HepG2 (cell line): ENCODE results near the gene RNF168. TPM values are rescaled to one million over a fixed set of nuclear protein-coding genes. Genes with fewer than 3 reads are reported as not detected.

Experiments used
- GTF2F1 ChIP-seq: fragments of 150-350 bp; IDR thresholded peaks from 2 replicates; pipeline ENCODE4 v1.6.1; 2014; ENCODE audit warnings: low read length
- IKZF1 ChIP-seq: fragments of 450-650 bp; IDR thresholded peaks from 2 replicates; pipeline ENCODE4 v1.7.1; 2016
- NFIB ChIP-seq: sonication (generic); formaldehyde crosslinking; IDR thresholded peaks from 2 replicates; pipeline ENCODE4 v1.9.0; 2021; ENCODE audit warnings: missing genetic modification reagents, mild to moderate bottlenecking, borderline replicate concordance
- U2AF2 ChIP-seq: fragments of 200-400 bp; formaldehyde crosslinking; IDR thresholded peaks from 2 replicates; pipeline ENCODE4 v1.6.1; 2017; ENCODE audit warnings: low read depth, mild to moderate bottlenecking, low read length
- ZNF616 ChIP-seq: sonication (generic); formaldehyde crosslinking; IDR thresholded peaks from 2 replicates; pipeline ENCODE4 v1.5.0; 2020; ENCODE audit warnings: low read depth, mild to moderate bottlenecking, missing genetic modification reagents
- polyA plus RNA-seq, 8 experiments: library from polyadenylated mRNA; depleted of rRNA in 3 of 8; stranded (reverse) in 7 of 8; unstranded in 1 of 8; fragments of >200 nt; fragmentation: Illumina TruSeq in 4 of 8; extraction: Trizol in 4 of 8; gene quantifications; 2 replicates each; pipeline versions ENCODE4 v1.2.1 to v1.2.3, GENCODE V29; 2011 to 2016; ENCODE audit warnings: low read depth in 4 of 8, missing spikeins in 1 of 8, mixed read lengths in 1 of 8; ENCODE audit not compliant: insufficient read depth in 1 of 8
- total RNA-seq, 5 experiments: library from RNA; depleted of rRNA; stranded (reverse); fragments of >200 nt; fragmentation: Illumina TruSeq; extraction: Trizol; gene quantifications; 2 replicates each; pipeline ENCODE4 v1.2.3, GENCODE V29; 2016; ENCODE audit warnings: low read depth in 1 of 5
- TF ChIP-seq, protein P1 (sequence below): sonication (generic); formaldehyde crosslinking; IDR thresholded peaks from 2 replicates; pipeline ENCODE4 v1.4.0; 2020; ENCODE audit warnings: mild to moderate bottlenecking, missing genetic modification reagents, borderline replicate concordance
- TF ChIP-seq, protein P2 (sequence below): sonication (generic); formaldehyde crosslinking; IDR thresholded peaks from 2 replicates; pipeline ENCODE4 v1.5.0; 2020; ENCODE audit warnings: mild to moderate bottlenecking, missing genetic modification reagents
- TF ChIP-seq, protein P3 (sequence below): sonication (generic); formaldehyde crosslinking; conservative IDR thresholded peaks from 2 replicates; pipeline ENCODE4 v1.5.0; 2020; ENCODE audit warnings: missing genetic modification reagents
- TF ChIP-seq, protein P4 (sequence below): sonication (generic); formaldehyde crosslinking; IDR thresholded peaks from 2 replicates; pipeline ENCODE4 v1.4.0; 2020; ENCODE audit warnings: missing genetic modification reagents, low read depth, mild to moderate bottlenecking, borderline replicate concordance
- TF ChIP-seq, protein P5 (sequence below): IDR thresholded peaks from 2 replicates; pipeline ENCODE4 v1.6.1; 2016; ENCODE audit warnings: mild to moderate bottlenecking
- TF ChIP-seq, protein P6 (sequence below): sonication (generic); formaldehyde crosslinking; IDR thresholded peaks from 2 replicates; pipeline ENCODE4 v1.4.0; 2020; ENCODE audit warnings: missing genetic modification reagents, borderline replicate concordance

The RNF168 gene
- total and polyA plus RNA-seq, 2 of the 13 experiments (the other 11 are each of a cell fraction or from before 2014, with no cell fraction given) = 3.7 to 22.9 TPM

DNA sequence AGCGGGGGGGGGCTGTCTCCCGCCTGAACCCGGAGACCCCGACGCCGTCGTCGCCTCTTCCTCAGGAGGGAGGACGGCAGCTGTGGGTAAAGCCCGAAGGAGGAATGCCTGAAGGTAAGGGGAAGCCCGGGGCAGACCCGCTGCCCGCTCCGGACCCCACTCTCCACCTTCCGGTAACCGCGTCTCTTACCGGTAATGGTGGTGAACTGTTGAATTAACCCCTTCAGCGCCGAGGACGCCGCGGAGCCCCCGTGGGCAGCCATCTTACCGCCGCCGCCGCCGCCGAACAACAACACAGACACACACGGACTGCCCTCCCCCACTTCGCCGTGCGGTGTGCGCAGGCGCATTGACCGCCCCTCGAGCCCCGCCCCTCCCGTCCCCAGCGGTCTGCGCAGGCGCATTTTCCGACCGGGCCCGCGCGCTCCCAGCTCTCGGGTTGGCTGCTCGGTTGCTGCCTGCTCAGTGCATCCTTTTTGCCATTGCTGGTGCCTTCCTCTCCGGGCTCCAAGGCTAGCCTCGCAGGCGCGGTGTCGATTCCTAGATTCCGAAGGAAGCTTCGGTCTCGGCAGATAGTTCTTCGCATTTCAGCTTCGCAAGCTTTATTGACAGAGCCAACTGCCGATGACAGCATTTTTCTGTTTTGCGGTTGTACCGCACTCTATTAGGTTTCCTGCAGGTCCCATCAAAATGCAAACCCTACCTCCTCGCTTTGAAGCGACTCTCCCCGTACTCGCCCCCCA lies 71.3 kb downstream of the RNF168 start, which contains the start of gene UBXN7 (continued):
- TF ChIP-seq, protein P1, sequence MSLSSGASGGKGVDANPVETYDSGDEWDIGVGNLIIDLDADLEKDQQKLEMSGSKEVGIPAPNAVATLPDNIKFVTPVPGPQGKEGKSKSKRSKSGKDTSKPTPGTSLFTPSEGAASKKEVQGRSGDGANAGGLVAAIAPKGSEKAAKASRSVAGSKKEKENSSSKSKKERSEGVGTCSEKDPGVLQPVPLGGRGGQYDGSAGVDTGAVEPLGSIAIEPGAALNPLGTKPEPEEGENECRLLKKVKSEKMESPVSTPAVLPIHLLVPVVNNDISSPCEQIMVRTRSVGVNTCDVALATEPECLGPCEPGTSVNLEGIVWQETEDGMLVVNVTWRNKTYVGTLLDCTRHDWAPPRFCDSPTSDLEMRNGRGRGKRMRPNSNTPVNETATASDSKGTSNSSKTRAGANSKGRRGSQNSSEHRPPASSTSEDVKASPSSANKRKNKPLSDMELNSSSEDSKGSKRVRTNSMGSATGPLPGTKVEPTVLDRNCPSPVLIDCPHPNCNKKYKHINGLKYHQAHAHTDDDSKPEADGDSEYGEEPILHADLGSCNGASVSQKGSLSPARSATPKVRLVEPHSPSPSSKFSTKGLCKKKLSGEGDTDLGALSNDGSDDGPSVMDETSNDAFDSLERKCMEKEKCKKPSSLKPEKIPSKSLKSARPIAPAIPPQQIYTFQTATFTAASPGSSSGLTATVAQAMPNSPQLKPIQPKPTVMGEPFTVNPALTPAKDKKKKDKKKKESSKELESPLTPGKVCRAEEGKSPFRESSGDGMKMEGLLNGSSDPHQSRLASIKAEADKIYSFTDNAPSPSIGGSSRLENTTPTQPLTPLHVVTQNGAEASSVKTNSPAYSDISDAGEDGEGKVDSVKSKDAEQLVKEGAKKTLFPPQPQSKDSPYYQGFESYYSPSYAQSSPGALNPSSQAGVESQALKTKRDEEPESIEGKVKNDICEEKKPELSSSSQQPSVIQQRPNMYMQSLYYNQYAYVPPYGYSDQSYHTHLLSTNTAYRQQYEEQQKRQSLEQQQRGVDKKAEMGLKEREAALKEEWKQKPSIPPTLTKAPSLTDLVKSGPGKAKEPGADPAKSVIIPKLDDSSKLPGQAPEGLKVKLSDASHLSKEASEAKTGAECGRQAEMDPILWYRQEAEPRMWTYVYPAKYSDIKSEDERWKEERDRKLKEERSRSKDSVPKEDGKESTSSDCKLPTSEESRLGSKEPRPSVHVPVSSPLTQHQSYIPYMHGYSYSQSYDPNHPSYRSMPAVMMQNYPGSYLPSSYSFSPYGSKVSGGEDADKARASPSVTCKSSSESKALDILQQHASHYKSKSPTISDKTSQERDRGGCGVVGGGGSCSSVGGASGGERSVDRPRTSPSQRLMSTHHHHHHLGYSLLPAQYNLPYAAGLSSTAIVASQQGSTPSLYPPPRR = 0 out of 2 replicates have a peak, but pooled peaks have one; percentile 46
- TF ChIP-seq NFIB (CRISPR knock-in tag) (no peak), ZNF616 (CRISPR knock-in tag) (0 out of 2 replicates have a peak, but pooled peaks have one; percentile 23), IKZF1 (no peak), GTF2F1 (no peak), U2AF2 (no peak)
- TF ChIP-seq, protein P2, sequence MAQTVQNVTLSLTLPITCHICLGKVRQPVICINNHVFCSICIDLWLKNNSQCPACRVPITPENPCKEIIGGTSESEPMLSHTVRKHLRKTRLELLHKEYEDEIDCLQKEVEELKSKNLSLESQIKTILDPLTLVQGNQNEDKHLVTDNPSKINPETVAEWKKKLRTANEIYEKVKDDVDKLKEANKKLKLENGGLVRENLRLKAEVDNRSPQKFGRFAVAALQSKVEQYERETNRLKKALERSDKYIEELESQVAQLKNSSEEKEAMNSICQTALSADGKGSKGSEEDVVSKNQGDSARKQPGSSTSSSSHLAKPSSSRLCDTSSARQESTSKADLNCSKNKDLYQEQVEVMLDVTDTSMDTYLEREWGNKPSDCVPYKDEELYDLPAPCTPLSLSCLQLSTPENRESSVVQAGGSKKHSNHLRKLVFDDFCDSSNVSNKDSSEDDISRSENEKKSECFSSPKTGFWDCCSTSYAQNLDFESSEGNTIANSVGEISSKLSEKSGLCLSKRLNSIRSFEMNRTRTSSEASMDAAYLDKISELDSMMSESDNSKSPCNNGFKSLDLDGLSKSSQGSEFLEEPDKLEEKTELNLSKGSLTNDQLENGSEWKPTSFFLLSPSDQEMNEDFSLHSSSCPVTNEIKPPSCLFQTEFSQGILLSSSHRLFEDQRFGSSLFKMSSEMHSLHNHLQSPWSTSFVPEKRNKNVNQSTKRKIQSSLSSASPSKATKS = peak; percentile 81; the same call in 1 of the 2 replicates
- TF ChIP-seq, protein P3, sequence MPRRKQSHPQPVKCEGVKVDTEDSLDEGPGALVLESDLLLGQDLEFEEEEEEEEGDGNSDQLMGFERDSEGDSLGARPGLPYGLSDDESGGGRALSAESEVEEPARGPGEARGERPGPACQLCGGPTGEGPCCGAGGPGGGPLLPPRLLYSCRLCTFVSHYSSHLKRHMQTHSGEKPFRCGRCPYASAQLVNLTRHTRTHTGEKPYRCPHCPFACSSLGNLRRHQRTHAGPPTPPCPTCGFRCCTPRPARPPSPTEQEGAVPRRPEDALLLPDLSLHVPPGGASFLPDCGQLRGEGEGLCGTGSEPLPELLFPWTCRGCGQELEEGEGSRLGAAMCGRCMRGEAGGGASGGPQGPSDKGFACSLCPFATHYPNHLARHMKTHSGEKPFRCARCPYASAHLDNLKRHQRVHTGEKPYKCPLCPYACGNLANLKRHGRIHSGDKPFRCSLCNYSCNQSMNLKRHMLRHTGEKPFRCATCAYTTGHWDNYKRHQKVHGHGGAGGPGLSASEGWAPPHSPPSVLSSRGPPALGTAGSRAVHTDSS = 0 out of 2 replicates have a peak, but pooled peaks have one; percentile 9
- TF ChIP-seq, protein P4, sequence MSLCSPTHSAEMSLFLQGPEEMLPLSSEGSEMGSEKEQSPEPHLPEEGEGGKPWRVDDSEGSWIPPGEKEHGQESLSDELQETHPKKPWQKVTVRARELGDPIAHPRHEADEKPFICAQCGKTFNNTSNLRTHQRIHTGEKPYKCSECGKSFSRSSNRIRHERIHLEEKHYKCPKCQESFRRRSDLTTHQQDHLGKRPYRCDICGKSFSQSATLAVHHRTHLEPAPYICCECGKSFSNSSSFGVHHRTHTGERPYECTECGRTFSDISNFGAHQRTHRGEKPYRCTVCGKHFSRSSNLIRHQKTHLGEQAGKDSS = 0 out of 2 replicates have a peak, but pooled peaks have one; percentile 19
- TF ChIP-seq, protein P5, sequence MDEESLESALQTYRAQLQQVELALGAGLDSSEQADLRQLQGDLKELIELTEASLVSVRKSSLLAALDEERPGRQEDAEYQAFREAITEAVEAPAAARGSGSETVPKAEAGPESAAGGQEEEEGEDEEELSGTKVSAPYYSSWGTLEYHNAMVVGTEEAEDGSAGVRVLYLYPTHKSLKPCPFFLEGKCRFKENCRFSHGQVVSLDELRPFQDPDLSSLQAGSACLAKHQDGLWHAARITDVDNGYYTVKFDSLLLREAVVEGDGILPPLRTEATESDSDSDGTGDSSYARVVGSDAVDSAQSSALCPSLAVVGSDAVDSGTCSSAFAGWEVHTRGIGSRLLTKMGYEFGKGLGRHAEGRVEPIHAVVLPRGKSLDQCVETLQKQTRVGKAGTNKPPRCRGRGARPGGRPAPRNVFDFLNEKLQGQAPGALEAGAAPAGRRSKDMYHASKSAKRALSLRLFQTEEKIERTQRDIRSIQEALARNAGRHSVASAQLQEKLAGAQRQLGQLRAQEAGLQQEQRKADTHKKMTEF (CRISPR knock-in tag) = peak; percentile 50; the same call in 1 of the 2 replicates
- TF ChIP-seq, protein P6, sequence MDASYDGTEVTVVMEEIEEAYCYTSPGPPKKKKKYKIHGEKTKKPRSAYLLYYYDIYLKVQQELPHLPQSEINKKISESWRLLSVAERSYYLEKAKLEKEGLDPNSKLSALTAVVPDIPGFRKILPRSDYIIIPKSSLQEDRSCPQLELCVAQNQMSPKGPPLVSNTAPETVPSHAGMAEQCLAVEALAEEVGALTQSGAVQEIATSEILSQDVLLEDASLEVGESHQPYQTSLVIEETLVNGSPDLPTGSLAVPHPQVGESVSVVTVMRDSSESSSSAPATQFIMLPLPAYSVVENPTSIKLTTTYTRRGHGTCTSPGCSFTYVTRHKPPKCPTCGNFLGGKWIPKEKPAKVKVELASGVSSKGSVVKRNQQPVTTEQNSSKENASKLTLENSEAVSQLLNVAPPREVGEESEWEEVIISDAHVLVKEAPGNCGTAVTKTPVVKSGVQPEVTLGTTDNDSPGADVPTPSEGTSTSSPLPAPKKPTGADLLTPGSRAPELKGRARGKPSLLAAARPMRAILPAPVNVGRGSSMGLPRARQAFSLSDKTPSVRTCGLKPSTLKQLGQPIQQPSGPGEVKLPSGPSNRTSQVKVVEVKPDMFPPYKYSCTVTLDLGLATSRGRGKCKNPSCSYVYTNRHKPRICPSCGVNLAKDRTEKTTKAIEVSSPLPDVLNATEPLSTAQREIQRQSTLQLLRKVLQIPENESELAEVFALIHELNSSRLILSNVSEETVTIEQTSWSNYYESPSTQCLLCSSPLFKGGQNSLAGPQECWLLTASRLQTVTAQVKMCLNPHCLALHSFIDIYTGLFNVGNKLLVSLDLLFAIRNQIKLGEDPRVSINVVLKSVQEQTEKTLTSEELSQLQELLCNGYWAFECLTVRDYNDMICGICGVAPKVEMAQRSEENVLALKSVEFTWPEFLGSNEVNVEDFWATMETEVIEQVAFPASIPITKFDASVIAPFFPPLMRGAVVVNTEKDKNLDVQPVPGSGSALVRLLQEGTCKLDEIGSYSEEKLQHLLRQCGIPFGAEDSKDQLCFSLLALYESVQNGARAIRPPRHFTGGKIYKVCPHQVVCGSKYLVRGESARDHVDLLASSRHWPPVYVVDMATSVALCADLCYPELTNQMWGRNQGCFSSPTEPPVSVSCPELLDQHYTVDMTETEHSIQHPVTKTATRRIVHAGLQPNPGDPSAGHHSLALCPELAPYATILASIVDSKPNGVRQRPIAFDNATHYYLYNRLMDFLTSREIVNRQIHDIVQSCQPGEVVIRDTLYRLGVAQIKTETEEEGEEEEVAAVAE (CRISPR knock-in tag) = peak; percentile 38
